Measurements from ENCODE around the gene KANK4. TPM values are rescaled to one million over a fixed set of nuclear protein-coding genes. Genes with fewer than 3 reads are reported as not detected.

The KANK4 gene
- total RNA-seq, result 0.47 TPM

GRCh38 chr1:62318756-62319544 lies at the start of gene KANK4:
KANK4 (minus strand) TSS chr1:62319434; CDS start chr1:62281564, 37,870 bp downstream.
- DNase-seq, result no peak

GRCh38 chr1:62368989-62369388 lies 49.8 kb upstream of the KANK4 start:
- DNase-seq, result no peak

- DNase-seq, result no peak
These were observed 47.8 kb upstream of the KANK4 start for GRCh38 chr1:62367005-62367557.

GRCh38 chr1:62364721-62365120 lies 45.5 kb upstream of the KANK4 start:
- DNase-seq, result no peak

- DNase-seq, result no peak
These were observed 43.7 kb upstream of the KANK4 start for GRCh38 chr1:62362926-62363325.

GRCh38 chr1:62362061-62362917 lies 43.1 kb upstream of the KANK4 start:
- DNase-seq, result no peak

GRCh38 chr1:62361431-62361830 lies 42.2 kb upstream of the KANK4 start:
- no peak for DNase-seq

- no peak for DNase-seq
These were observed 39.6 kb upstream of the KANK4 start for GRCh38 chr1:62358665-62359373.

- no peak for DNase-seq
These were observed 38.7 kb upstream of the KANK4 start for GRCh38 chr1:62357916-62358315.

GRCh38 chr1:62356257-62356835 lies 37.1 kb upstream of the KANK4 start:
- no peak for DNase-seq

- DNase-seq, result no peak
These were observed 35.9 kb upstream of the KANK4 start for GRCh38 chr1:62355095-62355494.

GRCh38 chr1:62353853-62354252 lies 34.6 kb upstream of the KANK4 start:
- no peak for DNase-seq

GRCh38 chr1:62352387-62352786 lies 33.2 kb upstream of the KANK4 start:
- no peak for DNase-seq

- DNase-seq, result no peak
These were observed 30.4 kb upstream of the KANK4 start for GRCh38 chr1:62349470-62350233.

GRCh38 chr1:62346886-62347285 lies 27.7 kb upstream of the KANK4 start:
- no peak for DNase-seq

- no peak for DNase-seq
These were observed 24.7 kb upstream of the KANK4 start for GRCh38 chr1:62343911-62344310.

GRCh38 chr1:62342270-62342669 lies 23.0 kb upstream of the KANK4 start:
- DNase-seq, result no peak

GRCh38 chr1:62341615-62342014 lies 22.4 kb upstream of the KANK4 start:
- DNase-seq, result no peak

- no peak for DNase-seq
These were observed 21.9 kb upstream of the KANK4 start for GRCh38 chr1:62341089-62341488.

GRCh38 chr1:62337706-62338631 lies 18.7 kb upstream of the KANK4 start:
- DNase-seq, result no peak

Data from occipital lobe (tissue), 2 donors.